Smooth muscle cell (in vitro differentiated cells): Measurements from ENCODE around the gene ZNF341. TPM values are rescaled to one million over a fixed set of nuclear protein-coding genes. Genes with fewer than 3 reads are reported as not detected.

Experiments used
- DNase-seq: peaks from one replicate; lab custom pipeline; 2025; ENCODE audit not compliant: unreplicated experiment; lab: John Stamatoyannopoulos, UW
- H2AFZ ChIP-seq: fragments of 200-600 bp; sonication (generic); 2 replicates; pipeline ENCODE4 v1.6.0; 2016; ENCODE audit warnings: antibody characterized with exemption, low read depth, mild to moderate bottlenecking
- H3F3A ChIP-seq: fragments of 200-600 bp; sonication (generic); 2 replicates; pipeline ENCODE4 v1.6.0; 2017; ENCODE audit warnings: antibody characterized with exemption, low read depth
- H3K27ac ChIP-seq: fragments of 200-600 bp; sonication (generic); 2 replicates; pipeline ENCODE4 v1.5.1; 2016; ENCODE audit warnings: low read depth, mild to moderate bottlenecking
- H3K27me3 ChIP-seq: fragments of 200-600 bp; sonication (generic); 2 replicates; pipeline ENCODE4 v1.6.1; 2016; ENCODE audit warnings: low read depth, mild to moderate bottlenecking
- H3K36me3 ChIP-seq: fragments of 200-600 bp; sonication (generic); 2 replicates; pipeline ENCODE4 v1.5.1; 2016; ENCODE audit warnings: low read depth
- H3K4me1 ChIP-seq: fragments of 200-600 bp; sonication (generic); 2 replicates; pipeline ENCODE4 v1.5.1; 2016; ENCODE audit warnings: low read depth
- H3K4me2 ChIP-seq: fragments of 200-600 bp; sonication (generic); 2 replicates; pipeline ENCODE4 v1.6.0; 2016; ENCODE audit warnings: mild to moderate bottlenecking
- H3K4me3 ChIP-seq: fragments of 200-600 bp; sonication (generic); 2 replicates; pipeline ENCODE4 v1.5.1; 2016; ENCODE audit warnings: mild to moderate bottlenecking
- H3K79me2 ChIP-seq: fragments of 200-600 bp; sonication (generic); 2 replicates; pipeline ENCODE4 v1.6.0; 2016; ENCODE audit warnings: low read depth, mild to moderate bottlenecking
- H3K9ac ChIP-seq: fragments of 200-600 bp; sonication (generic); 2 replicates; pipeline ENCODE4 v1.6.0; 2016; ENCODE audit warnings: low read depth
- H3K9me3 ChIP-seq: fragments of 200-600 bp; sonication (generic); replicated peaks from 2 replicates; pipeline ENCODE4 v1.5.1; 2016; ENCODE audit warnings: low read depth
- H4K20me1 ChIP-seq: fragments of 200-600 bp; sonication (generic); 2 replicates; pipeline ENCODE4 v1.6.0; 2016; ENCODE audit warnings: low read depth
- WGBS: methylation state at CpG from one replicate; pipeline ENCODE4 v1.1.7; 2016; ENCODE audit warnings: low lambda C conversion rate; 5-methylcytosine and 5-hydroxymethylcytosine counted together
- polyA plus RNA-seq: library from polyadenylated mRNA; unstranded; fragments of >200 nt; fragmentation: Nextera tagmentation; extraction: Ambion mirVana; gene quantifications from 2 replicates; pipeline ENCODE4 v1.2.1, GENCODE V29; 2016
- total RNA-seq: library from RNA; depleted of rRNA; stranded (reverse); fragments of >200 nt; gene quantifications from 2 replicates; pipeline ENCODE4 v1.2.3, GENCODE V29; 2014
- TF ChIP-seq, protein P1 (sequence below): fragments of 200-600 bp; sonication (generic); IDR thresholded peaks from 2 replicates; pipeline ENCODE4 v1.5.1; 2017; ENCODE audit warnings: borderline replicate concordance, mild to moderate bottlenecking, antibody characterized with exemption; ENCODE audit not compliant: insufficient read depth, poor library complexity, severe bottlenecking

The ZNF341 gene
- total and polyA plus RNA-seq, 2 experiments from 2014 or later, result 1.2 to 2.0 TPM

GRCh38 chr20:33817411-33817810 is 85.6 kb downstream of the ZNF341 start:
- no peaks in the 10 kb centered on the region for H3F3A ChIP-seq
- no peak for DNase-seq
- WGBS, result 86% methylated on average over 5 of the region's 5 CpGs
- peaks cover 100% of the 10 kb centered on the region for H4K20me1 ChIP-seq
- TF ChIP-seq, protein P1, sequence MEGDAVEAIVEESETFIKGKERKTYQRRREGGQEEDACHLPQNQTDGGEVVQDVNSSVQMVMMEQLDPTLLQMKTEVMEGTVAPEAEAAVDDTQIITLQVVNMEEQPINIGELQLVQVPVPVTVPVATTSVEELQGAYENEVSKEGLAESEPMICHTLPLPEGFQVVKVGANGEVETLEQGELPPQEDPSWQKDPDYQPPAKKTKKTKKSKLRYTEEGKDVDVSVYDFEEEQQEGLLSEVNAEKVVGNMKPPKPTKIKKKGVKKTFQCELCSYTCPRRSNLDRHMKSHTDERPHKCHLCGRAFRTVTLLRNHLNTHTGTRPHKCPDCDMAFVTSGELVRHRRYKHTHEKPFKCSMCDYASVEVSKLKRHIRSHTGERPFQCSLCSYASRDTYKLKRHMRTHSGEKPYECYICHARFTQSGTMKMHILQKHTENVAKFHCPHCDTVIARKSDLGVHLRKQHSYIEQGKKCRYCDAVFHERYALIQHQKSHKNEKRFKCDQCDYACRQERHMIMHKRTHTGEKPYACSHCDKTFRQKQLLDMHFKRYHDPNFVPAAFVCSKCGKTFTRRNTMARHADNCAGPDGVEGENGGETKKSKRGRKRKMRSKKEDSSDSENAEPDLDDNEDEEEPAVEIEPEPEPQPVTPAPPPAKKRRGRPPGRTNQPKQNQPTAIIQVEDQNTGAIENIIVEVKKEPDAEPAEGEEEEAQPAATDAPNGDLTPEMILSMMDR, result no peak
- no peaks in the 10 kb centered on the region for H3K9me3 ChIP-seq
- H3K36me3 ChIP-seq, result no peaks in the 10 kb centered on the region
- H3K79me2 ChIP-seq, result peaks cover 100% of the 10 kb centered on the region
- no peak overlapping the region for H3K9ac ChIP-seq
- H3K4me3 ChIP-seq, result no peak overlapping the region
- H3K4me1 ChIP-seq, result peaks cover 8% of the 10 kb centered on the region
- no peak overlapping the region for H3K27ac ChIP-seq
- no peak overlapping the region for H3K4me2 ChIP-seq
- H3K27me3 ChIP-seq, result no peaks in the 10 kb centered on the region
- H2AFZ ChIP-seq, result no peak overlapping the region

- H3K4me3 ChIP-seq, result no peak overlapping the region
- peaks cover 100% of the 10 kb centered on the region for H3K79me2 ChIP-seq
- no peak overlapping the region for H2AFZ ChIP-seq
- TF ChIP-seq, protein P1, result no peak
- DNase-seq, result no peak
- H3K27ac ChIP-seq, result no peak overlapping the region
- no peaks in the 10 kb centered on the region for H3K9me3 ChIP-seq
- peaks cover under 1% of the 10 kb centered on the region for H3F3A ChIP-seq
- no peak overlapping the region for H3K9ac ChIP-seq
- H3K27me3 ChIP-seq, result no peaks in the 10 kb centered on the region
- WGBS, result 100% methylated on average over 1 of the region's 1 CpG
- peaks cover 100% of the 10 kb centered on the region for H4K20me1 ChIP-seq
- H3K4me1 ChIP-seq, result no peaks in the 10 kb centered on the region
- no peak overlapping the region for H3K4me2 ChIP-seq
- no peaks in the 10 kb centered on the region for H3K36me3 ChIP-seq
Observed at GRCh38 chr20:33819456-33819855, 87.7 kb downstream of the ZNF341 start.

- no peaks in the 10 kb centered on the region for H3K9me3 ChIP-seq
- DNase-seq, result no peak
- H3K79me2 ChIP-seq, result peaks cover 100% of the 10 kb centered on the region
- H4K20me1 ChIP-seq, result peaks cover 100% of the 10 kb centered on the region
- H3F3A ChIP-seq, result peaks cover 7% of the 10 kb centered on the region
- TF ChIP-seq, protein P1, result no peak
- no peak overlapping the region for H2AFZ ChIP-seq
- H3K4me3 ChIP-seq, result no peak overlapping the region
- no peak overlapping the region for H3K27ac ChIP-seq
- 93% methylated on average over 1 of the region's 1 CpG for WGBS
- no peak overlapping the region for H3K9ac ChIP-seq
- H3K36me3 ChIP-seq, result no peaks in the 10 kb centered on the region
- no peaks in the 10 kb centered on the region for H3K4me1 ChIP-seq
- H3K27me3 ChIP-seq, result no peaks in the 10 kb centered on the region
- H3K4me2 ChIP-seq, result no peak overlapping the region
Observed at GRCh38 chr20:33820362-33820761, 88.6 kb downstream of the ZNF341 start.

GRCh38 chr20:33821270-33821836 is 89.6 kb downstream of the ZNF341 start:
- no peak for DNase-seq
- no peaks in the 10 kb centered on the region for H3K36me3 ChIP-seq
- peaks cover 100% of the 10 kb centered on the region for H3K79me2 ChIP-seq
- peaks cover 7% of the 10 kb centered on the region for H3F3A ChIP-seq
- TF ChIP-seq, protein P1, result no peak
- no peaks in the 10 kb centered on the region for H3K27me3 ChIP-seq
- H3K27ac ChIP-seq, result no peak overlapping the region
- H3K4me3 ChIP-seq, result no peak overlapping the region
- H2AFZ ChIP-seq, result no peak overlapping the region
- H3K9ac ChIP-seq, result no peak overlapping the region
- no peaks in the 10 kb centered on the region for H3K9me3 ChIP-seq
- no peak overlapping the region for H3K4me2 ChIP-seq
- peaks cover 7% of the 10 kb centered on the region for H3K4me1 ChIP-seq
- H4K20me1 ChIP-seq, result peaks cover 100% of the 10 kb centered on the region
- whole genome bisulfite sequencing, result 75% methylated on average over 4 of the region's 4 CpGs
